Measurements from ENCODE around the gene CHST11.

The CHST11 gene

DNA sequence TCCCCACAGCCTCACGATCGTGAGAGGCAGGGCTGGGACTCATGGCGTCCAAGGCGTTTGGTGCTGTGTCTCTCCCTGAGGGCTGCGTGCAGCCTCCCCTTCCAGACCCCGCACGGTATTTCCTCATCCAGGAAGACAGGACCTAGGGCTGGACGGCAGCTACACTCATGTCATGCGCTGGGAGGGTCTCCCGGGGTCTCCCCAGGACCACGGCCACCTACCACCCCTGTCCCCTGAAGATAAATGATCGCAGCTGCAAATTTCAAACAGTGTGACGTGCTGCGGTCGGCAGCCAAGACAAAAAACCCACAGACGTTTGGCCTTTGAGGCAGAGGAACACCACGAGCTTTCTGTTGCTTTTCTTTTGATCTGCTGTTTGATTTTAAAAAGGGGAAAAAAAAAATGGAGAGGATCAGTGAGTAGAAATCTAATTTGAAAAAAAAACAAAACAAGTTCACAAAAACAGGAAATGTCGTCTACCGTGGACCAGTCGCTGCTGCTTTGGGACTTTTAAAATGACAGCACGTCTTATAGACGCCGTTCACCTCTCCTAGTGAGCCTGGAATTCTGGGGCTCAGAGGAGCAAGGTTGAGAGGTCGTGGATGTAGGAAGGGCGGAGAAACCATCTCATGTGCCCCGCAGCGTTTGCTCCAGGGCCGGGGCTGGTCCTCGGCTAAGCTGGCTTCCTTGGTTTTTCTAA, 263.7 kb downstream of the CHST11 start:
- TF ChIP-seq, protein P1, sequence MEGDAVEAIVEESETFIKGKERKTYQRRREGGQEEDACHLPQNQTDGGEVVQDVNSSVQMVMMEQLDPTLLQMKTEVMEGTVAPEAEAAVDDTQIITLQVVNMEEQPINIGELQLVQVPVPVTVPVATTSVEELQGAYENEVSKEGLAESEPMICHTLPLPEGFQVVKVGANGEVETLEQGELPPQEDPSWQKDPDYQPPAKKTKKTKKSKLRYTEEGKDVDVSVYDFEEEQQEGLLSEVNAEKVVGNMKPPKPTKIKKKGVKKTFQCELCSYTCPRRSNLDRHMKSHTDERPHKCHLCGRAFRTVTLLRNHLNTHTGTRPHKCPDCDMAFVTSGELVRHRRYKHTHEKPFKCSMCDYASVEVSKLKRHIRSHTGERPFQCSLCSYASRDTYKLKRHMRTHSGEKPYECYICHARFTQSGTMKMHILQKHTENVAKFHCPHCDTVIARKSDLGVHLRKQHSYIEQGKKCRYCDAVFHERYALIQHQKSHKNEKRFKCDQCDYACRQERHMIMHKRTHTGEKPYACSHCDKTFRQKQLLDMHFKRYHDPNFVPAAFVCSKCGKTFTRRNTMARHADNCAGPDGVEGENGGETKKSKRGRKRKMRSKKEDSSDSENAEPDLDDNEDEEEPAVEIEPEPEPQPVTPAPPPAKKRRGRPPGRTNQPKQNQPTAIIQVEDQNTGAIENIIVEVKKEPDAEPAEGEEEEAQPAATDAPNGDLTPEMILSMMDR (IDR thresholded peaks at IDR 0.05) = no peak

DNA sequence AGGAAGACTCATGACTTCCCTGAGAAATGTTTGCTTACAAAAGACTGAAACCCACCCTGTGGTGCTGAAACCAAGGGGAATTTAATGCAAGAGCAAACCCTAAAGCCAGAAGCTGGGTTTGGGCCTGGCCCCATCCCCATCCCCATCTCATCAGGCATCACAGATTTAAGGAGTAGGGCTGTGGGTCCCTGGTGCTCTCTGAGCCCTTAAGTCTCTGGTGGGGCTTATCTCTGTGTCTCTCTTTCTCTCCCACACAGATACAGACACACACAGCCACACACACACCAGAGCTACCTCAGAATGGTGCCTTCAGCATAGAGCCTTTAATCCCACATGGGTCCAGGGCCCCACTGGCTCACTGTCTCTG, 264.3 kb downstream of the CHST11 start:
- TF ChIP-seq, protein P1 (IDR thresholded peaks at IDR 0.05) = no peak

DNA sequence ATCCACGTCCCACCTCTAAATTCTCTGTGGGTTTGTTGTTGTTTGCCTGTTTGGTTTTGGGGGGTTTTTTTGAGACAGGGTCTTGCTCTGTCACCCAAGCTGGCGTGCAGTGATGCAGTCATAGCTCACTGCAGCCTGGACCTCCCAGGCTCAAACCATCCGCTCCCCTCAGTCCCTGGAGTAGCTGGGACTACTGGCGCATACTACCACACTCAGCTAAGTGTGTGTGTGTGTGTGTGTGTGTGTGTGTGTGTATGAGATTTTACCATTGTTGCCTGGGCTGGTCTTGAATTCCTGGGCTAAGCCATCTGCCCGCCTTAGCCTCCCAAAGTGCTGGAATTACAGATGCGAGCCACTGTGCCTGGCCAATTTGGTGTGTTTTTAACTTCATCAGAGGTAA, 265.2 kb downstream of the CHST11 start:
- TF ChIP-seq, protein P1 (IDR thresholded peaks at IDR 0.05) = no peak

DNA sequence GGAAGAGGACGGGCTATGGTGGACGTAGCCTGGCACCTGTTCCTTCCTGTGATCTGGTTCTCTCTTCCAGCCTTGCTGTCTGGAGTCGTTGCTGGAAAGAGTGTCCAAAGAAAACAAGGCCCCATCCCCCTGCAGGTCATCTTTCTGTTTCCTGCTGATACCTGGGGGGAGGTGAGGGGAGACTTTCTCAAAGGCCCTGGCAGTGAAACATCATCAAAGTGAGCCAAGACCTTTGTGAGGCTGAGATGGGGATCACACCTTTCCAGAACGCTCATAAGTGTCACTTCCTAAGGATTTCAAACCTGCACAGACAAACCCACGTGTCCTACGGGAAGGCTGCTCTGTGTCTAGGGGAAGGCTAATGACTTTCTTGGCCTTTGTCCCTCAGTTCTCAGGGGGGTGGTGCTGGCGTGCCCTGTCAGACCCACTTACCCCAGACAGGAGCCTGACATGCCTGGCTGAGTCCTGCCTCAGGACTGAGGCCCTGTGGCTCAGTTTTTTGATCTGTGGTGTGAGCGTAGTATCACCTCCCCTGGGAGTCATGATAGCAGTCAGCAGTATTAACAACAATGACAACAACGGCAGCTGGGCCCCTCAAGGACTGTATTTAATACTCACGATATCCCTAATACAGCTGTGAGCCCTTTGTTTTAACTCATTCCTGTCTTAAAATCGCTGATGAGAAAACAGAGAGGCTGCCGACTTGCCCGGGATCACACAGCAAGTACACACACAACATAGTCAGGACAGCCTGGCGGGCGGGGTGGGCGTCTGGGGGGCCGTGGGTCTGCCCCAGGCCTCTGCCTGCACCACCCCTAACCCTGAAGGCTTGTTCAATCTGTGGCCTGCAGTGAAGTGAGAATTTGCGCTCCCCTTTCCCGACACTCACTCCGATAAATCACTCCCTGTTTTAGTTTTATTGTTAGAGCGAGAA, 266.1 kb downstream of the CHST11 start:
- TF ChIP-seq, protein P1 (IDR thresholded peaks at IDR 0.05) = no peak

DNA sequence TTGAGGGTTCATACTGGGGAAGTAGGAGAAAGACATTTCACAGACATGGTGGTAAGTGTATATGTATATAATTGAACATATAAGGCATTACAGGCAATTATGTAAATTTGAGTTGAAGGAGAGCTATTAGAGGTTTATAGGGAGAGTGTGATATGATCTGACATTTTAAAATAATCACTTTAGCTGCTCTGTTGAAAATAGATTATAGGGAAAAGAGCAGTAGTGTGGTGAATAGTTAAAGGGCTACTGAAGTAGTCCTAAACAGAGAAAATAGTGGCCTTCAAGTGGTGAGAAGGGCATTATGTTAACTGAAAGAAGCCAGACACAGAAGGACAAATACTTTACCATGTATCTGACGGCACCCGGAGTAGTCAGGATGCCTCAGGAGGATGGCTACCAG, 267.1 kb downstream of the CHST11 start:
- TF ChIP-seq, protein P1 (IDR thresholded peaks at IDR 0.05) = no peak

DNA sequence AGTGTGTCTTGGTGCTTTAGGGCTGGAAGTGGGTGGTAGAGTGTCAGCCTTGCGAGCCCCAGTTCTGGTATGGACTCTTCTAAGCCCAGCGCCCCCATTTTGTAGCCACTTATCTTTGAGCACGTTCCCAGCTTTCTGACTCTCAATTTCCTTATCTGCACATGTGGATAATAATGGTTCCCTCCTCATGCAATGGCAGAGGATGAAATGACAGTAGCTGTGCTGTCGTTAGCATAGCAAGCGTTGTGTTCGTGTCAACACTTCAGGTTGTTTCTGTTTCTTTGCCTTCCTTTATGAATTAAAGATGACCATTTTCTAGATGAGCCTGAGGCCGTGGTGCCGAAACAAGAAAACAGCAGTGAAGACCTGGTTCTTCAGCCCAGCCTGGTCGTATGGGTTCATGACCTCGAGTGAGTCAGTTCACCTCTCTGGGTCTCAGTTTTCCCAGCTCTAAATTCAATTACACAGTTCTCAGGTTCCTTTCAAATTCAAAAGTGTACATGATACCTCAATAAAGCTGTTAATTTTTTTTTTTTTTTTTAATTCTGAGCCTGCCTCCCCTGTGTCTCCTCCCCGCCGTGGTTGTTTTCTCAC, 268.3 kb downstream of the CHST11 start:
- TF ChIP-seq, protein P1 (IDR thresholded peaks at IDR 0.05) = no peak

DNA sequence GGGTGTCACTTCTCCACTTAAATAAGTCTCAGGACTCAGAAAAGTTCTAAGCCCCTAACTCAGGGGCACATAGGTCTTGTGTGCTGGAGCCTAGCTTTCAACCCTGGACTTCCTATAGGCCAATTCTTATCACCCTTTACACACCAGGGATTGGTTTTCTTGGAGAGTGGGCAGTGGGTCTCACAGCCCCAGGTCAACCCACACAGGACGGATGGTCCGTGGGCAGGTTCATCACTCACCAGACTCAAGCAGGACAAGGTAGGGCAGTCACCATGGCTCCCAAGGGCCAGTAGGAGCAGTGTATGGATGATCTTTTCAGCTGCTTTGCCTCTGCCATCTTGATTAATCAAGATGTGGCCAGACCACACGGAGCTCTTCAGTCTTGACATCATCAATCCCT, 268.9 kb downstream of the CHST11 start:
- TF ChIP-seq, protein P1 (IDR thresholded peaks at IDR 0.05) = no peak
